AG04450 (cell line): ENCODE measurements around the gene MGLL. TPM values are rescaled to one million over a fixed set of nuclear protein-coding genes. Genes with fewer than 3 reads are reported as not detected.

Experiments
- CTCF ChIA-PET: fragments of 300-600, 350-600 bp; formaldehyde crosslinking; extraction: SDS; loops from one replicate; lab custom pipeline; 2022; ENCODE audit warnings: antibody characterized with exemption, inconsistent platforms; lab: Charles Lee
- POLR2A ChIA-PET: fragments of 350-600 bp; formaldehyde crosslinking; extraction: SDS; loops from one replicate; lab custom pipeline; 2021; ENCODE audit warnings: antibody characterized with exemption, inconsistent platforms; lab: Yijun Ruan, JAX
- DNase-seq: peaks from one replicate; pipeline ENCODE4 v3.0.0-alpha.2; 2011; ENCODE audit warnings: low read depth, low spot score
- H3K27ac ChIP-seq: one replicate; pipeline ENCODE4 v1.5.1; 2012; ENCODE audit warnings: low read depth, low read length, control low read depth
- H3K27me3 ChIP-seq: one replicate; pipeline ENCODE4 v1.6.0; 2012; ENCODE audit warnings: low read length; ENCODE audit not compliant: control insufficient read depth, insufficient read depth
- H3K4me3 ChIP-seq: 2 replicates; pipeline ENCODE4 v1.5.1; 2011; ENCODE audit warnings: mild to moderate bottlenecking, low read depth, low read length, control low read depth
- H3K9me3 ChIP-seq: 2 replicates; pipeline ENCODE4 v1.5.1; 2012; ENCODE audit warnings: low read length; ENCODE audit not compliant: control insufficient read depth, insufficient read depth
- CTCF ChIP-seq: IDR thresholded peaks from 2 replicates; pipeline ENCODE4 v1.5.1; 2011; ENCODE audit warnings: low read depth, low read length, control low read depth, inconsistent platforms
- polyA plus RNA-seq: library from polyadenylated mRNA; depleted of rRNA; stranded (reverse); fragments of >200 nt; gene quantifications from 2 replicates; pipeline ENCODE4 v1.2.3, GENCODE V29; 2011

MGLL gene
- polyA plus RNA-seq, 1 experiment, result 49.1 TPM

GRCh38 chr3:127720985-127721935, 101.1 kb downstream of the MGLL start:
- no peak for TF ChIP-seq CTCF
- ChIA-PET POLR2A (no interaction called here), CTCF (no interaction called here)
- H3K9me3 ChIP-seq, result peaks cover 3% of the 10 kb centered on the region; the same call in 1 of the 2 replicates
- DNase-seq, result no peak
- H3K27ac ChIP-seq, result no peak overlapping the region
- no peak overlapping the region for H3K4me3 ChIP-seq
- H3K27me3 ChIP-seq, result no peaks in the 10 kb centered on the region

GRCh38 chr3:127720161-127720823, 102.0 kb downstream of the MGLL start:
- ChIA-PET POLR2A (no interaction called here), CTCF (no interaction called here)
- H3K27ac ChIP-seq, result no peak overlapping the region
- no peaks in the 10 kb centered on the region for H3K27me3 ChIP-seq
- peaks cover 3% of the 10 kb centered on the region; the same call in 1 of the 2 replicates for H3K9me3 ChIP-seq
- no peak overlapping the region for H3K4me3 ChIP-seq
- no peak for TF ChIP-seq CTCF
- no peak for DNase-seq

GRCh38 chr3:127719369-127719768, 102.9 kb downstream of the MGLL start:
- no peak for DNase-seq
- ChIA-PET POLR2A (no interaction called here), CTCF (no interaction called here)
- Histone ChIP-seq H3K4me3 (no peak overlapping the region), H3K27me3 (no peaks in the 10 kb centered on the region), H3K27ac (no peak overlapping the region), H3K9me3 (peaks cover 3% of the 10 kb centered on the region; the same call in 1 of the 2 replicates)
- no peak for TF ChIP-seq CTCF

- Histone ChIP-seq H3K4me3 (no peak overlapping the region), H3K27me3 (no peaks in the 10 kb centered on the region), H3K27ac (no peak overlapping the region), H3K9me3 (peaks cover 2% of the 10 kb centered on the region; the same call in 1 of the 2 replicates)
- TF ChIP-seq CTCF, result no peak
- DNase-seq, result no peak
- ChIA-PET CTCF (no interaction called here), POLR2A (no interaction called here)
These were observed 103.4 kb downstream of the MGLL start for GRCh38 chr3:127718916-127719290.
